GM18511 (cell line): ENCODE results near the gene DNM3.

Experiments
- ATAC-seq: cut with Tn5 transposase; IDR thresholded peaks from one replicate; pipeline ENCODE4 v1.9.1; 2021; ENCODE audit warnings: mild to moderate bottlenecking, moderate library complexity; ENCODE audit not compliant: unreplicated experiment

Gene DNM3

GRCh38 chr1:171969226-171969625, 127.9 kb downstream of the DNM3 start:
- ATAC-seq: no peak

DNA sequence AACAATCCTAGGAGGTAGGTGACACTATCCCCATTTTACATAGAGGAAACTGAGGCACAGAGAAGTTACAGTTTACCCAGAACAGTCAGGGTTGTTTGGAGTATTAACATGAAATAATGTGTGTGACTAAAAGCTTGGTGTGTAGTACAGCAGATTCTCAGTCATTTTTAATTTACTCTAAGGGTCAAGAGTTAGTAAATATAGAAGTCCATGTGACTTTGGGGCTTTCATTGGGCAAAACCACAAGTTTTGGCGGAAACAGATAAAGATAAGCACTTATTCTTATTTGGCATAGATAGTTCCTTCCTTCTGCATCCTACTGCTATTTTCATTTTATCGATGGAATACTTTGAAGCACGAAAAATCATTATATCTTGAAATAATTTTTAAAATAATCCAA, 128.5 kb downstream of the DNM3 start:
- no peak for ATAC-seq

GRCh38 chr1:171972846-171973245, 131.5 kb downstream of the DNM3 start:
- ATAC-seq: no peak

GRCh38 chr1:171973421-171973820, 132.1 kb downstream of the DNM3 start:
- no peak for ATAC-seq

- no peak for ATAC-seq
Measured at GRCh38 chr1:171981303-171981702, 140.0 kb downstream of the DNM3 start.

- no peak for ATAC-seq
Measured at GRCh38 chr1:171983584-171983983, 142.3 kb downstream of the DNM3 start.

DNA sequence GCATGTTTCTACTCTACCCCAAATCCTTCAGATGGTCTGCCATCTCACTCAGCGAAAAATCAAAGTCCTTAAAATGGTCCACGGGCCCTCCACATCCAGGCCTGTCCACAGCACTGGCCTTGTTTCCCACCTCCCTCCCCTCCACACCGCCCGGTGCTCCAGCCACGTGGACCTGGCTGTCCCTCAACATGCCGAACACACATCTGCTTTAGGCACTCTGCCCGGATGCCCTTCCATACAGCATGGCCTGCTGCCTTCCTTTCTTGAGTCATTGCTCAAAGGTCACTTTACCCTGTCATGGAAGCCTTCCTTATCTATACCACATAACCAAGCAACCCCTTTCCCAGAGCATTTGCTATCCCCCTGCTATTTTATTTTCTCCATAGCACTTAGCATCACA, 143.0 kb downstream of the DNM3 start:
- no peak for ATAC-seq

- peak; percentile 61 for ATAC-seq
Measured at GRCh38 chr1:171984850-171985485, 143.7 kb downstream of the DNM3 start.

GRCh38 chr1:171985639-171986038, 144.3 kb downstream of the DNM3 start:
- ATAC-seq: no peak

- no peak for ATAC-seq
Measured at GRCh38 chr1:171988243-171988885, 147.1 kb downstream of the DNM3 start.

DNA sequence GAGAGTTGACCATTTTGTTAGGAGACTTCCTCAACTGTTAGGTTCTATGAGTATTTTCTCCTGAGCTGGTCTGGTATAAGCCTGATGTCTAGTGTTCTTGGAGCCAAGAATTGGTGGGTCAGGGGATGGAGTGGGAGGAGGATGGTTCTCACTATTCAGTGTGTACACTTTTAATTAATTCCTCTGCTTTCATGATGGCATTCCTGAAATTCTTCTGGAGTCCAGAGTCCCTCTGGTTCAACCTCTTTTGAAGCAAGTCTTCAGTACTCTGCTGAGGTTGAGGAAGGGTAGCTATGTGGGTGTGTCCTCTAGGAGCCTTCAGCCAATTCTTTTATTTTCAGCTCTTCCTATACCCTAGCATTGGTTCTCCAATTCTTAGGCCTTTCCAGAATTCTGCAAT, 149.1 kb downstream of the DNM3 start:
- ATAC-seq: no peak

DNA sequence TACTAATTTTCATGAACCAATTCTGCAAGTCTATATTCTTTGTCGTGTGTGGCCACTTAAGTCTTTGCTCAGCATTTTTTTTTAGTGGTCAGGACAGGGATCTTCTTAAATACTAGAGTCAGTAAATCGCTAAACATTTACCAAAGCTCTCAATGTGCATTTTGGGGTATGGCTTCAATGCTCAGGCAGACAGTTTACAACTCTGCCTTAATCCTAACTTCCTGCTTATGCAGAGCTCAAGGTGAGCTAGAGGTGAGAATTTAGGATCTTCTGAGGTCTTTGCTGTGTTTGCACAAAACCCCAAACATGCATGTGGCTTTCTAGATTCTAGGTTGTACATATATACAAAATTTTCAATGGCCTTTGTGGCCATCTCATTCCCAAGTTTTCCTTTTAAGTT, 153.0 kb downstream of the DNM3 start:
- no peak for ATAC-seq

- no peak for ATAC-seq
Measured at GRCh38 chr1:171995573-171995972, 154.3 kb downstream of the DNM3 start.

GRCh38 chr1:171997936-171998335, 156.6 kb downstream of the DNM3 start:
- no peak for ATAC-seq

- ATAC-seq: no peak
Measured at GRCh38 chr1:171998711-171999110, 157.4 kb downstream of the DNM3 start.

DNA sequence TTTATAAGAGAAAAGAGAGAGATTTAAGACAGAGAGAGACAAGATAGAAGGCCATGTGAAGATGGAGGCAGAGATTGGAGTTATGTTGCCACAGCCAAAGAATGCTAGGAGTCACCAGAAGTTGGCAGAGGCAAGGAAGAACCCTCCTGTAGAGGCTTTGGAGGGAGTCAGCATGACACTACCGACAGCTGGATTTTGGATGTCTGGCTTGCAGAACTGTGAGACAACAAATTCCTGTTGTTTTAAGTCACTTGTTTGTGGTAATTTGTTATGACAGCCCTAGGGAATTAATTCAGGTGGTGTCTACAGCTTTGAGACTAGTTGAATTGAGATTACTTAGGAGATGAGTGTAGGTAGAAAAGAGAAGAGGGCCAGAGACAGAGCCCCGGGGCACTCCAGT, 158.5 kb downstream of the DNM3 start:
- no peak for ATAC-seq

DNA sequence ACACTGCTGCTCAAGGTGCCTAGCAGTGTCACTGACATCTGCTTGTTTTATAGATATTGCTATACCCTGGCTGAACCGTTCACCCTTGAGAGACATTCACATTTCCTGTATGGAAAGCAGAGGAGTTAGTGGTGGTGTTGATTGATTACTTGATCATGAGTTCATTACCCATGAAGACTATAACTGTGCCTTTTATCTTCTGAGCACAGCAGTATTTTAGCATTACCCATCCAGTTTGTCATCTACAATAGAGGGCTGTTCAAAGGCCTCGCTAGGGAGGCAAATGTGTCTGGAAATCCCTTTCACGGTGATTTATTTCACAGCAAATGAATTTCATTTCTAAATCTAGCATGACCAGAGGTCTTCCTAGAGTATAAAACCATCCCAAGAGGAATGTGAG, 160.0 kb downstream of the DNM3 start:
- ATAC-seq: no peak

DNA sequence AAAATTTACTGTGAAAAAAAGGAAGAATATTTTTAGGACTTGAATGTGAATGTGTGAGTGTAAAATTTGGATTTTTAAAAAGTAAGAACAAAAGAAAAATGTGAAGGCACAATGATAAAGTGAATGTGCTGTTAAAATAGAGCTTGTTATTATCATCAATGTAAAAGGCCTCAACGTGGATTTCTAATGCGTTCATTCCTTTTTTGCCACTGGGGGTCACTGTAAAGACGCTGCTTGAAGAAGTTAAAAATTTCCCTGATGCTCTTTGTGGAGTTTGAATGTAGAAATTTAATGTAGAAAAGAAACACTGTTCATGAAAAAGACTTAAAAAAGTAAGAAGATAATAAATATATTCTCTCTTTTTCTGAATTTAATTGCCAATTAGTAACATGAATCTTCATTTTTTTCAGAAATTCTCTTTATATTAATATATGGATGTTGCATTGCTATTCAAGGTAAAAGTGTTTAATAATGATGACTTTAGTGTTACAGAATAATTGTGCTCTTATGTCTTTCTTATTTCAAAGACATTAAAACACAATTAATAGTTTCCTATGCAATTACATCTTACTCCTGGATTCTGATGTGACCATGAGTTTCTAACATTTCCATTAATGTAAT, 161.5 kb downstream of the DNM3 start:
- no peak for ATAC-seq

- ATAC-seq: no peak
Measured at GRCh38 chr1:172003766-172004530, 162.7 kb downstream of the DNM3 start.

DNA sequence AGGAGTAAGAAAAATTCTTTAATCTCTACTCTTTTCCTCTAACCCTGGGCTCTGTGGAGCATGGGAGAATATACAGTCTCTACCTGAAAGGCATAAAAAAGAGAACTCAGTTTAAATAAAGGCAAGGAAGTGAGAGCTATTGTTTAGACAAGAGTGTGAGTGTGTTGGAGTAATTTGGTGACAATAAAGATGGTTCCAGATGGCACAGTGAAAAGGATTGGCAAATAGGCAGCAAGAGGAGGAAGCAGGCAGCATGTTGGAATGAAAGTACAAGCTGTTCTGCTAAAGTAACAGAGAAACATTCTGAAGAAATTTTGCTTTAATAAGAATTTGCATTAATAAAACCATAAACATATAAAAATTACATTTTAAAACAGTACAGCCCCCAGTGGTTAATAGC, 163.4 kb downstream of the DNM3 start:
- ATAC-seq: no peak

DNA sequence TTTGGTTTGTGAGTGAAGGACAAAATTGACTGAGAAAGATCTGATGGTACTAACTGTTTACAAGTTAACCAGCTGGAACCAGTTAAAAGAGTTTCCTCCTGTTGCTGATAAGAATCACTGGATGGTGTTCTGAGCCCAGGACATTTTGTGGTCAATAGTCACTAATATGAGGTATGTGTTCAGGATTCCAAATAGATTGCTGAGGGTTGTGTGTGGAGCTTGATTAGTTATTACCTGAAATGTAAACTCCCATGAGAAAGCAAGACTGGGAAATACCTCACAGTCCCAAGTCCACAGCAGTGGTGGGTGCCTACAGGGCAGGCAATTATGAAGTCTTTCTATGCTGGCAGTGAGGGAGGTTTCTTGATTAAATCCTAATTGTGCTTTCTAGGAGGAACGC, 164.6 kb downstream of the DNM3 start:
- ATAC-seq: no peak

DNA sequence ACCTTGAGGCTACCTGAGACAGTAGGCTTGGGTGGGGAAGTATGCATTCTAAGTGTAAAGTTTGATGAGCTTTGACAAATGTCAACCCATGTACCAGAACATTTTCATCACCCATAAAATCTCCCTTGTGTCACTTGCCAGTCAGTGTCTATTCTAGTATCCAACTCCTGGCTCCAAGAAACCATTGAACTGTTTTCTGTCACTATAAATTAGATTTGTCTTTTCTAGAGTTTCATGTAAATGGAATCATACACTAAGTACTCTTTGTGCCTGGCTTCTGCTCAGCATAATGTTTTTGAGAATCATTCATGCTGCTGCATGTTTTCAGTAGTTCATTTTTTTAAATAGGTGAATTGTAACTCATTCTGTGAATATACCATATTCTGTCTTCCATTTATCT, 165.4 kb downstream of the DNM3 start:
- no peak for ATAC-seq
